ENCODE data around the gene SCAMP2. TPM values are rescaled to one million over a fixed set of nuclear protein-coding genes. Genes with fewer than 3 reads are reported as not detected.

SCAMP2 gene
- total RNA-seq, 1 experiment from 2014 or later: 55.8 TPM

DNA sequence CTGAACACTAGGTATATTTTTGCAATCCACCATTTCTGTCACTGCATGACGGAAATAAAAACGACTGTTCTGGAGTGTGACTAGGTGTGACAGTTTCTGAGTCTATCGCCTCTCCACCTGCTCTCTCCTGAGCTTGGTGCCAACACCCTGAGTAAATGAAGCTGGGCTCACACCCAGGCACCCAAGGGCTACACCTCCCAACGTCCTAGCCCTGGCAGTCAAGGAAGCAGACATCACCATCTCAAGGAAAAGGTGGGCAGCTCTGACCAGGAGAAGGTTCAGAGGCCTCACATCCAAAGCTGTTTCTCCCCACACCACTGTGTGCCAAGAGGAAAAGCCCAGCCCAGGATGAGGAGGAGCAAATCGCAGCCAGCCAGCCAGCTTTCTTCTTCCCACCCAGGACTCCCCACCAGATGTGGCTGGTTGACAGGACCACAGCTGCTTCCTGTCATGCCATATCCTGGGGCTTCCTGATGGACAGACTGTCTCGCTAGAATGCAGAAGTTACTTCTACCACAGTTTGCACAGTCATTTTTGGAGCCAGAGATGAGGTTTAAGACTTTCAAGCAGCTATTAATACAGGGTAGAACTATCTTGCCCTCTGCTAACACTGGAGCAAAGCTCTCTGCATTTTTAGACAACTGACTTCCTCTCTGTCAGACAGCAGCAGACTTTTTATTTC lies 3.3 kb downstream of the SCAMP2 start:
- TF ChIP-seq RAD21 (IDR thresholded peaks at IDR 0.05; ENCODE audit: low read depth): no peak
- no peak for TF ChIP-seq ZNF274 (IDR thresholded peaks at IDR 0.05; ENCODE audit: low read depth, low read length)
- no peak for TF ChIP-seq JUND (IDR thresholded peaks at IDR 0.05)
- TF ChIP-seq, protein P1, sequence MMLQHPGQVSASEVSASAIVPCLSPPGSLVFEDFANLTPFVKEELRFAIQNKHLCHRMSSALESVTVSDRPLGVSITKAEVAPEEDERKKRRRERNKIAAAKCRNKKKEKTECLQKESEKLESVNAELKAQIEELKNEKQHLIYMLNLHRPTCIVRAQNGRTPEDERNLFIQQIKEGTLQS (IDR thresholded peaks at IDR 0.05): no peak
- TF ChIP-seq TCF7L2 (IDR thresholded peaks at IDR 0.05; ENCODE audit: borderline replicate concordance, extremely low read depth, insufficient read depth, insufficient read length): no peak
- no peak for TF ChIP-seq CEBPB (IDR thresholded peaks at IDR 0.05; ENCODE audit: low read depth)
- TF ChIP-seq ZFX (IDR thresholded peaks at IDR 0.05): no peak
- TF ChIP-seq ELF1 (IDR thresholded peaks at IDR 0.05; ENCODE audit: borderline replicate concordance, low read depth): no peak
- TF ChIP-seq CBX3 (IDR thresholded peaks at IDR 0.05; ENCODE audit: low read depth): no peak
- no peak for TF ChIP-seq SRF (IDR thresholded peaks at IDR 0.05; ENCODE audit: low read depth)
- Histone ChIP-seq H3K27me3 (ENCODE audit: insufficient read depth, low read length) (no peaks in the 10 kb centered on the region), H3K9me3 (ENCODE audit: control insufficient read depth in 1 of 2, insufficient read depth in 1 of 2, low read depth in 1 of 2, low read length in 2 of 2) (no peaks in the 10 kb centered on the region), H3K4me3 (replicated peaks in 1 of 2; ENCODE audit: low read depth in 1 of 2, low read length in 2 of 2) (no peak overlapping the region), H3K4me1 (ENCODE audit: control insufficient read depth in 1 of 2, insufficient read depth in 2 of 2, low read length in 2 of 2) (peaks cover 15 to 54% of the 10 kb centered on the region in 2 experiments), H3K27ac (ENCODE audit: low read depth, low read length) (no peak overlapping the region), H3K9ac (ENCODE audit: low read length) (no peak overlapping the region), H3K36me3 (ENCODE audit: control insufficient read depth in 1 of 2, insufficient read depth in 2 of 2, low read length in 2 of 2) (peaks cover 0 to 8% of the 10 kb centered on the region in 2 experiments; a peak in 1 of 4 replicates), H3K9me2 (ENCODE audit: insufficient read depth) (no peaks in the 10 kb centered on the region), H4K20me1 (ENCODE audit: insufficient read depth) (no peaks in the 10 kb centered on the region), H2AFZ (ENCODE audit: low read depth, low read length, poor library complexity, severe bottlenecking) (no peak overlapping the region), H3K4me2 (ENCODE audit: low read length) (no peak overlapping the region), H3K79me2 (ENCODE audit: insufficient read depth, low read length) (peaks cover 74% of the 10 kb centered on the region)
- DNase-seq (ENCODE audit: low read depth, low spot score) (no peak), ATAC-seq (no peak)
- CTCF ChIA-PET: interaction anchor here (0.8 kb wide), 1 partner anchor 32 kb away, joined by 3 read pairs; no protein-coding TSS in a partner anchor
- intact Hi-C loops (cut with micrococcal nuclease): no loop called here
- BruUV-seq (replicated peaks): no TSS peak
- POLR2A ChIA-PET: no interaction called here
- RAD21 ChIA-PET (ENCODE audit: low non-redundant PET in 1 of 2, low total read pairs in 2 of 2, uncharacterized antibody in 2 of 2, unreplicated experiment in 2 of 2): no interaction called here

DNA sequence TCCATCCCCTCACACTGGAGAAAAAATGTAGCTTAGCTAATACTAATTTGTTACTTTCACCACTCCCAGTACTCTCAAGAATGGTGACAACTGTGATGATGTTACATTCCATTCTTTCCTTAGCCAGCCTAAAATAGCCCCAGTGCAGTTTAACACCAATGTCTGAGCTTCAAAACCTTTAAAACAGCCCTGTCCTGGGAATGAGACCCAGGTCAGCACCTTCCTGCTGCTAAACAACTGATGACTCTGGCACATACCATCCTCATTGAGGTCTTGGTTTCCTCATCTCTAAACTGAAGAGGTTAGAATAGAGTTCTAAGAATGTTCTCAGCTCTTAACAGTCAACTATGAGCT lies 3.8 kb downstream of the SCAMP2 start:
- no peak overlapping the region for H3K4me3 ChIP-seq (replicated peaks in 1 of 2; ENCODE audit: low read depth in 1 of 2, low read length in 2 of 2)
- intact Hi-C loops (cut with micrococcal nuclease): no loop called here
- ATAC-seq (no peak), DNase-seq (ENCODE audit: low read depth, low spot score) (no peak)
- ChIA-PET POLR2A (no interaction called here), CTCF (interaction anchor here (0.8 kb wide), 1 partner anchor 32 kb away, joined by 3 read pairs; no protein-coding TSS in a partner anchor), RAD21 (ENCODE audit: low non-redundant PET in 1 of 2, low total read pairs in 2 of 2, uncharacterized antibody in 2 of 2, unreplicated experiment in 2 of 2) (no interaction called here)
- TF ChIP-seq CEBPB (IDR thresholded peaks at IDR 0.05; ENCODE audit: low read depth) (no peak), EZH2phosphoT487 (IDR thresholded peaks at IDR 0.05; ENCODE audit: borderline replicate concordance) (no peak), EZH2 (IDR thresholded peaks at IDR 0.05) (no peak)
- H3K9me3 ChIP-seq (ENCODE audit: control insufficient read depth in 1 of 2, insufficient read depth in 1 of 2, low read depth in 1 of 2, low read length in 2 of 2): no peaks in the 10 kb centered on the region
- H3K9me2 ChIP-seq (ENCODE audit: insufficient read depth): no peaks in the 10 kb centered on the region
- no peak overlapping the region for H3K4me2 ChIP-seq (ENCODE audit: low read length)
- no TSS peak for BruUV-seq (replicated peaks)
- no peak overlapping the region for H2AFZ ChIP-seq (ENCODE audit: low read depth, low read length, poor library complexity, severe bottlenecking)
- H3K27ac ChIP-seq (ENCODE audit: low read depth, low read length): no peak overlapping the region
- peaks cover 0 to 8% of the 10 kb centered on the region in 2 experiments; a peak in 1 of 4 replicates for H3K36me3 ChIP-seq (ENCODE audit: control insufficient read depth in 1 of 2, insufficient read depth in 2 of 2, low read length in 2 of 2)
- peaks cover 78% of the 10 kb centered on the region for H3K79me2 ChIP-seq (ENCODE audit: insufficient read depth, low read length)
- H3K9ac ChIP-seq (ENCODE audit: low read length): no peak overlapping the region
- H4K20me1 ChIP-seq (ENCODE audit: insufficient read depth): no peaks in the 10 kb centered on the region
- peaks cover 15 to 59% of the 10 kb centered on the region in 2 experiments for H3K4me1 ChIP-seq (ENCODE audit: control insufficient read depth in 1 of 2, insufficient read depth in 2 of 2, low read length in 2 of 2)
- H3K27me3 ChIP-seq (ENCODE audit: insufficient read depth, low read length): no peaks in the 10 kb centered on the region

Measured in HCT116 (cell line).